GM10266 (cell line): ENCODE data around the gene SCRT2.
A peak's percentile ranks its signal among the peaks of the same experiment; 100 is the strongest.

Experiments used
- DNase-seq: peaks from one replicate; pipeline ENCODE4 v3.0.0; 2012; ENCODE audit errors: extremely low spot score
- CTCF ChIP-seq: IDR thresholded peaks from 2 replicates; pipeline ENCODE4 v1.5.1; 2012; ENCODE audit warnings: mild to moderate bottlenecking, low read depth; ENCODE audit not compliant: control insufficient read depth, insufficient read depth; ENCODE audit errors: missing control alignments

The SCRT2 gene

DNA sequence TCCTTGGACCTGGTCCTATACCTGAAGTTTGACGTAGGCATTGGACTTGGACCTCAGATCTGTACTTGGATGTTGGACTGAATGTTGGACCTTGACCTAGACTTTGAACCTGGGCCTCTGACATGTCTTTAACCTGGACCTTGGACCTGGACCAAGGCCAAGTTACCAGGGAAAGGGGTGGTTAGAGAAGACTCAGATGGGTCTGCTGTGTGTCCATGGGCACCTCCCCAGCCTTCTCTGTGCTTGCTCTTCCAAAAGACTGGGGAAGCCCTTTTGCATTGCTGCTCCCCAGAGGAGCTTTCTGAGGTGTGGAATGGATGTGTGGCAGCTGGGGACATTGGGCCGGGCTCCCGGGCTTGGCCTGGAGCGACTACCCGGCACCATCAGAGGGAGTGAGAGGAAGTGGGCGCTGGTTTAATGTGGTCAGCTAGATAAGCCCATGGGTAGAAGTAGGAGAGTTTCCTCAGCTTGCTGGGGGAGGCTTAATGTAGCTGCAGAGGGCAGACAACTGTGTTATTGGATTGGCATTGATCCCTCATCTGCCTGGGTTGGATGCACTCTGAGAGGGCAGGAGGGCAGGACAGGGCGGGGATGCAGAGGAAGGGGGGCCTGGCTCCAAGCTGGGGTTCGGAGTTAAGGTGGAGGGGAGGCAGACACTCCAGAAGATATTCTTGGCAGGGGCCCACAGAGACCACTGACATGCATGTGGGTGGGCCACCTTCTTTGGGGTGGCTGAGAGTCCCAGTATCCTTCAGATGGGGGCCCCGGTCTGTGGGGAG, 4.2 kb downstream of the SCRT2 start:
- no peak for DNase-seq
- no peak for TF ChIP-seq CTCF

GRCh38 chr20:669573-669972, 6.0 kb downstream of the SCRT2 start:
- no peak for TF ChIP-seq CTCF
- DNase-seq, result no peak

GRCh38 chr20:668638-669037, 7.0 kb downstream of the SCRT2 start:
- DNase-seq, result no peak
- TF ChIP-seq CTCF, result no peak

- no peak for TF ChIP-seq CTCF
- no peak for DNase-seq
Measured at GRCh38 chr20:668050-668449, 7.6 kb downstream of the SCRT2 start.

GRCh38 chr20:667351-668034, 8.1 kb downstream of the SCRT2 start:
- DNase-seq, result peak; percentile 80
- TF ChIP-seq CTCF, result peak; percentile 90

GRCh38 chr20:666877-667276, 8.7 kb downstream of the SCRT2 start:
- no peak for DNase-seq
- TF ChIP-seq CTCF, result no peak

DNA sequence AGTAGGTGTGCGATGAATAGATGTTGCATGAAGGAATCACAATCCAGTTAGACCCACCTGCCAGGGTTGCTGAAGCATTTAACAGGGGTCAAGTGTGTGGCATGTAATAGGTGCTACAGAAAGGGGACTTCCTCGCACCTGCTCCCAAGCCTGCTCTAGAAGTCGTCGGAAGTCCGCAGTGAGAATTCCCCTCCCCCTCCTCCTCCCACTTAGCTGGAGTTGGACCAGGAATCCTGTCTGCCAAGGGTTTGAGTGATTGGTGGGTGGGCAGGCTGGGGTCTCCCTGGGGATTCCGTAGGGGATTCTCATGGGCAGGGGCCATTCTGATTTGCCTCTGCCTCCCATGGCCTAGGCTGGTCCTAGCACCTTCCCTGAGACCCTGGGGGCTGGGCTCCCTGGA, 10.3 kb downstream of the SCRT2 start:
- TF ChIP-seq CTCF, result no peak
- no peak for DNase-seq
